HL-60/S4 treated with retinoic acid at 250 ng/mL for 4 days and 3 days (cell line): ENCODE data around the gene ACAP2.
"Not testable (repeated sequence)": the region's sequence is repeated elsewhere in the genome, so short reads cannot be mapped to it uniquely, and the experiment has no call there.

Source experiments
- in situ Hi-C: fragments of 300-500 bp; cut with MboI; formaldehyde crosslinking; loops from 2 replicates; pipeline ENCODE4 v1.7.0; 2022; ENCODE audit warnings: low sequenced_read_pairs

The ACAP2 gene

DNA sequence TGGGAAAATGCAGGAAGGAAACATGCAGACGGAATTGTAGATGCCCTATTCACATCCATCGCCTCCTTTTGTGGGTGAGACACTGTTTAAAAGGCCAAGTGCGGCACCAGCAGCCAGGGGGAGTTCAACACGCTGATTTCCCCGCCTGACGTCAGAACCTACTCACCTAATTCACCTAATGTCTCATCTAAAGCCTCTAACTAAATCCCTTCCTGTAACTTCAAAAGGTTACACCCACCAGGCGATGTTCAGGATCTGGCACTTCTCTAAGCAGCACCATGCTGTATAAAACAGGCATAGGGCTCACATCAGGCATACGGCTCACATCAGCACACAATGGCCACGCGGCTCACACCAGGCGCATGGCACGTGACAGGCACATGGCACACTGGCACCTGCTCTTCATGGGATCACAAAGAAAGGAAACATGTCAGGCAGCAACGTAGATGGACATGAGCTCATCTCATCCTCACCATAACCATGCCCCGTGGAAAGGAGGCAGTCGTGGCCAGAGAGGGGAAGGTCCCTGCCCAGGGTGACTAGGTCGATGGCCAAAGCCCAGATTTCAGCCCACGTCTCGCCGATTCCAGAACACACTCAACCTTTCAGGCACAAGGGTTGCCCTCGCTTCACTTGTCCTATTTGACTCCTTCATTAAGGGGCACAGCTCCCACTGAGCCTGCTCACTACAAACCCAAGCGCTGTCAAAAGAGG lies 193.6 kb downstream of the ACAP2 start:
- in situ Hi-C loops, result no loop called here

DNA sequence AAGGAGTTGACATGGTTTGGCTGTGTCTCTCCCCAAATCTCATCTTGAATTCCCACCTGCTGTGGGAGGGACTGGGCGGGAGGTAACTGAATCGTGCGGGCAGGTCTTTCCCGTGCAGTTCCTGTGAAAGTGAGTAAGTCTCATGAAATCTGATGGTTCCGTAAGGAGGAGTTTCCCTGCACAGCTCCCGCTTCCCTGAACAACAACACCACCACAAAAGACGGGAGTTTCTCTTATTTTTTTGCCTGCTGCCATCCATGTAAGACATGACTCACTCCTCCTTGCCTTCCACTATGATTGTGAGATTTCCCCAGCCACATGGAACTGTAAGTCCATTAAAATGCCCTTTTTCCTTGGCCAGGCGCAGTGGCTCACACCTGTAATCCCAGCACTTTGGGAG lies 194.5 kb downstream of the ACAP2 start:
- in situ Hi-C loops, result no loop called here

DNA sequence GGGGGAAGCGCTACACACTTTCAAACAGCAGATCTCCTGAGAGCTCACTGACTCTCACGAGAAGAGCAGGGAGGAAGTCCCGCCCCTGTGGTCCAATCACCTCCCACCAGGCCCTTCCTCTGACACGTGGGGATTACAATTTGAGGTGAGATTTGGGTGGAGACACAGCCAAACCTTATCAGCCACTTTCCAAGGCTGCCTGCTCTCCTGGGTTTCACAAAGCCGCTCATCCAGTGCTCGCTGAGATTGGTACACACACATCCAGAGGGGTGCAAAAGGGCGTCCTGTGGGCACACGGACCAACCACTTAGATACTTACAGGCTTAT lies 195.0 kb downstream of the ACAP2 start:
- in situ Hi-C loops, result no loop called here

DNA sequence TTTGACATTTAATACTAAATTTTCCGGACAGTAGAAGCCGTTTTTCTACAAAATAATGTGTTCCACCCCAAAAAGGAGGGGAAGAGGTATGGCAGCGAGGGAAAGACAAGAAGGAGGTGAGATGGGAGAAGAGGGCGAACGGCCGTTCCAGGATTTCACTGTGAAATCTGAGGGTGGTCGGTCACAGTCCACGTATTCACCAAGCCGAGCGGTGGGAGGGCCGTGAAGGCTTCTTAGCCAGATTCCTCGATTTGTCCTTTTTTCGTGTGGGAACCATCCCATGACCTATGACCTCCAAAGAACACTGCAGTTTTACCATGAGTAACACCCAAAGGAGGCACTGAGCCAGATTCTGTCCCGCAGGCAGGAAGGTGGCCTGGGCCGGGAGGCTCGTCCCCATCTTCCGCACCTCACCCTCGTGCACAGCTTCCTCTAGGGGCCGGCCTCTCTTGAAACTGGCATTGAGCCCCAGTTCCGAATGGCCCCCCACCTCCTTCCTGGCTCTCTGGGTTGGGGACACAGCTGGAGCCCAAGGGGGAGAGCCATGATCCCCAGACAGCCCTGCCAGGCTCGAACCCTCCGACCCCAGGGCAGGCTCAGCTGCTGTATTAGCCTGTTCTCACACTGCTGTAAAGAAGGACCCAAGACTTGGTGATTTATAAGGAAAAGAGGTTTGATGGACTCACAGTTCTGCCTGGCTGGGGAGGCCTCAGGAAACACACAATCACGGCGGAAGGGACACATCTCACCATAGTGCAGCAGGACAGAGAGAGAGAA lies 195.5 kb downstream of the ACAP2 start:
- in situ Hi-C loops, result no loop called here

DNA sequence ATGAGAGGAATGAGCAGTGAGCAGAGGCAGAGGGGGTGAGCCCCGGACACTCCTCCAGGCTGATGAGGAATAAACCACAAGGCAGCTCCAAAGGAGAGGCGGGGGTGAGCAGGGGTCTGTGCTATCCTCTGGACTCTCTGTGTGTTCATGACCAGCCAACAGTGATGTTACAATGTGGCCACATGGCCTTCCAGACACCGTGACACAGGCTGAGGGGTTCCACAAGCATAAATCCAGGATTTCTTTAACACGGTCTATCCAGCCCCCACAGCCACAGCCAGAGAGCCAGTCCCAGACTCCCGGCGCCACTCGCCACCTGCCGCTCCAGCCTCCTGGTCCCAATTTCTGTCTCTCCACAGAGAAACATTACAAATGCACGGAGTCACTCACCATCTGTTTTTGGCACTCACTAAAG lies 196.2 kb downstream of the ACAP2 start:
- in situ Hi-C loops, result no loop called here

DNA sequence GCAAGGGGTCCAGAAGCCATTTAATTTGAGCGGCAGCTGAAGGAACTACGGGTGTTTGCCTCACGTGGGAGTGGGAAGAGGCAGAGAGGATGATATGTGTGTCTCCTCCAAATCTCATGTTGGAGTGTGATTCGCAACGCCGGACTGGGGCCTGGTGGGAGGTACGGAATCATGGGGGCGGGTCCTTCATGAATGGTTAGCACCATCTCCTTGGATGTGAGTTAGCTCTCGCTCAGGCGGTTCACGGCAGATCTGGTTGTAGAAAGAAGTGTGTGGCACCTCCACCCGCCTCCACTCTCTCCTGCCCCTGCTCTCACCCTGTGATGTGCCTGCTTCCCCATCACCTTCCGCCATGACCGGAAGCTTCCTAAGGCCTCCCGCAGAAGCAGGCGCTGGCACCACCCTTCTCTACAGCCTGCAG lies 197.3 kb downstream of the ACAP2 start:
- in situ Hi-C loops, result no loop called here

DNA sequence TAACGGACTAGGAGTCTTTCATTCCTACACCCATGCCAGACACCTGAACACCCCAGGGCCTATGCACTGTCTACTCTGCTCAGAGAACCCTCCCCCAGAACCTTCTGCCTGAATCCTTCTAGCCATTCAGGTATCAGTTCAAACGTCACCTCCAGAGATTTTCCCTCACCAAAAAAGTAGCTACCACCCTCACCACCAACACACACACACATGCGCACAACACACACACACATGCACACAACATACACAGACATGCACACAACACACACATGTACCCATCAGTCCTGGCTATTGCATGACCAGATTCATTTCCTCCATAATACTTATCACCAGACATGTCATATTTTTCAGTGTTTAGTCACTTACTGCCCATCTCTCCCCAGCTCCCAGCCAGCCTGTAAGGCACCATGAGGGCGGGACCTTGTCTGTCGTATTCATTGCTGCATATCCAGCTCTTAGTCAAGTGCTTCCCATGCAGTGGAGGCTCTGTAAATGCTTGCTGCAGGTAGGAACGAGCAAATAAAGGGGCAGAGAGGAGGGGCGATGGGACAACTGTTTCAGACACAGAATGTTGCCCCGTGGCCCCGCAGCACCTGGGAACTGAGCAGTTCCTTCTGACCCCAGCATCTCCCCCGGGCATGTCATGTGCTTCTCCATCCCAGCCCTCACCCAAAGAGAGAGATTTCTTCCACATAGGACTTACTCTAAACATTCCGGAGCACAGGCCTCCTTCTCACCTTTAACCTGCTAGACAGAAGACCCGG lies 201.0 kb downstream of the ACAP2 start:
- in situ Hi-C loops, result no loop called here

DNA sequence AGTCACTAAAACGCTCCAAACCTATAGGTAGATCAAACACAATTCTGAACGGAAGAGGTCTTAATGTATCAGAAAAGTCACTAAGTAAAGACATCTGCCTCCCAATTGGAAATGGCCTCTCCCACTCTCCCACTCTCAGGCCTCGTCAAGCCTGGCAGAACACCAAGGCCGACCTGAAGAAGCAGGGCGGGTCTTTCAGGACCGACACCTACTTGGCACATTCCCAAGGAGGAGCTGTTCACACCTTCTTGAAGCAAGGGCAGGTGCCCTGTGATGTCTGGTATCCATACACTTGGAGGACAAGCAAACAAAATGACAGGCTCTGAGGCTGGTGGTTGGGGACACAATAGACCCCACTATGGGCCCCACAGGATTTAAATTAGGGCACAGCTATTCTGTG lies 201.9 kb downstream of the ACAP2 start:
- in situ Hi-C loops, result no loop called here

DNA sequence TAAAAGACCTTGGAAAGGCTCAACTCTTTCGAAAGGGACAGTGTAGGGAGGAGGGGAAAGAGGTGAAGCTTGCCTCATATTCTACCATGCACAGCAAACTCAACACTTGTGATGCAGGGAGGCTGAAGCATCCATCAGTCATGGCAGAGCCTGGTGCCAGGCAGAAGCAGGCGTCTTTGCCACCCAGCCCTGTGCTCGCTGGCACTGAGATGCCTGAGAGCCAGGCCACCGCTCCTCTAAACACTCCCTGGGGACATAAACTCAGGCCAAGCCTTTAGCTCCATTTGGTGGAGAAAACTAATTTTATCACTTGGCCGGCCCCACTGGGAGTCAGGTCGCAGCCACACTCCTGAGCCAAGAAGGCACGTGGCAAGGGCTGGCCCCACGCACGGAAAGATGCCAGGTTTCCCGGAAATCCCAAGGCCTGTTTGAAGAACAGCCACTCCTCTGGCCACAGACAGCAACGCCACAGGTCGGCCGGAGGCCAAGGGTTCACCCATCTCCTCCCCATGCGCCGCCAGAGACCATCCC lies 202.6 kb downstream of the ACAP2 start:
- in situ Hi-C loops, result no loop called here

DNA sequence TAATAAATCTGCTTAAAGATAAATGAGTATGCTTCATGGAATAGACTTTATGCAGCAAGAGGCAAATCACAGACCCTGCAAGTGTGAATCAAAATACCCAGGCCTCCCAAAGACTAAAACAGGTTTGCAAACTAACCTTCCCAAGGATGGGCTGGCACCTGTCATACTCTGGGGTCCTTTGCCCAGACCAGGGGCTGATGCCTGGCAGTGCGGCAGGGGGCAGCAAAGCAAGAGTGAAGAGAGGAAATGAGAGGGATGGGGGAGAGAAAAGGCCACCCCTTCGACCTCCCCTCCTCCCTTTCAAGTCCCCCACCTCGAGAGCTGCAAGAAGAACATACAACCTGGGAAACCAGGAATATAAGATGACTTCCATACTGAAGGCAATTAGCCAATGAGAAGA lies 203.7 kb downstream of the ACAP2 start:
- in situ Hi-C loops, result no loop called here

DNA sequence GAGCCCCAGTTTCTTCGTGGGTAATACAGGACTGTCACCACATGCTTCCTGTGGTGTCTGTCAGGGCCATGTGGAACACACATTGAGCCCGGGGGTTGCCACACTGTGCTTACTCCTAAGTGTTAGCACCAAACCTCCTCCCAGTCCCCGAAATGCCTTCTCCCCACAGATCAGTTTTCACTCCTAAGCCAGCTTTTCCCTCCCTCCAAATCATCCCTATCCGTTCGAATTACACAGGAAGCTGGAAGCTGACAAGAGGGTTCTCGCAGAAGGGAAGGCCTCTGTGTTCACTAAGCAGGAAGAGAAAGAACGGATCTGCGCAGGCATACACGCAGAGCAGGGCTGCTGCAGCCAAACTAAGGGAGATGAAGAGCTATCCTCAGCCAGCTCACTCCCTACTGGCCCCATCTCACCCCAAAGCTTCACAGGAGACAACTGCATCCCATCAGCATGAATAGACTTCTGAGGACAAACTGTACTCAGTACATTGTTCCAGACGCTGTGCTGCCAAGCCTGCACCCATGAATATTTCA lies 204.2 kb downstream of the ACAP2 start:
- in situ Hi-C loops, result no loop called here

DNA sequence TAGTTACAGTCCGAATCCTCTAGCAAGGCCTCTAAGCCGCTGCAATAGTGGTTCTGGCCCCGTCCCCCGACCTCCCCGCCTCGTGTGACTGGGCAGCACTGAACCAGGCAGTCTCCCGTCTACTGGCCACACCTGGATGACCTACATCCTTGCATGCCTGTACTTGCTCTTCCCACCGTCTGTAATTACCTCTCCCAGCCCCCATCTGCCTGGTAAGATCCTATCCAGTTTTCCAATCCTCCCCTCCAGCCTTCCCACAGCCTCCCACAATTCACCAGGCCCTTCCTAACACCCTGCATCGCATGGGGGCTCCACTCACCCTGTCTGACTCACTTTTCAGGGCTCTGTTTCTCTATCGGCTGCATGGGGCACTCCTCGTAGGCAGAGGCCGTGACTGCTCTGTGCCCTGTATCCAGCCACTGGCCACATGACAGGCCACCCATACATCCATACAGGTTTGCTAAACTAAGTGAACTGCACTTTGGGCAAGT lies 204.7 kb downstream of the ACAP2 start:
- in situ Hi-C loops, result no loop called here

DNA sequence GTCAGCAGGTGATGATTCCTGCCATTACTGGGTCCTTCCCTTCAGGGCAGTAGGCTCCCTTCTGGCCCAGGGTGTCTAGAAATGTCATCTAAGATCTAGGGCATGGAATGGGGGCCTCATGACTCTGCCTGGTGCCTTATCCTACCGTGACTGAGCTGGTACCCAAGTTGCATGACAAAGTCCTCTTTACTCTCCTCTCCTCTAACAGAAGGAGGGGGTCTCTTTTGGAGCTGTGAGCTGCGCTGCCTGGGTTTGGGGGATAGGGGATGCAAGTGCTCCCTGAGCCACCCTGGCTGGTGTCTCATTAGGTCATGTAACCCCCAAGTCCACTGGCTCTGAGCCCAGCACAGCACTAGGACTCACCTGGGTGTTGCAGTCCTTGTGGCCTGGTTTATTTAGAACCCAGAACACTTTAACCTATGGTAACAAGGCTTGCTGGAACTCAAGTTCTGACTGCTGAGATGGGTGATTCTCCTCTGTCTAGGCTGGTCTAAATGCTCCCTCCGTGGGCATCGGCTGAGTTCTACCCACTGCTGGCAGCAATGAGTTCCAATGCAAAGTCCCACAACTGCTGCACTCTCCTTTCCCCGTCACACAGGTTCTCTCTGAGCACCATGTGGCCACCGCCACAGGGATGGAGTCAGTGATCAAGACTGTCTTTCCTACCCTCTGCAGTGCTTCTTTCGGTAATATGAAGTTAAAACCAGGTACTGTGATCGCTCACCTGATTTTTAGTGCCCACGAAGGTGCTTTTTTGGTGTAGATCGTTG lies 205.8 kb downstream of the ACAP2 start:
- in situ Hi-C loops, result no loop called here

DNA sequence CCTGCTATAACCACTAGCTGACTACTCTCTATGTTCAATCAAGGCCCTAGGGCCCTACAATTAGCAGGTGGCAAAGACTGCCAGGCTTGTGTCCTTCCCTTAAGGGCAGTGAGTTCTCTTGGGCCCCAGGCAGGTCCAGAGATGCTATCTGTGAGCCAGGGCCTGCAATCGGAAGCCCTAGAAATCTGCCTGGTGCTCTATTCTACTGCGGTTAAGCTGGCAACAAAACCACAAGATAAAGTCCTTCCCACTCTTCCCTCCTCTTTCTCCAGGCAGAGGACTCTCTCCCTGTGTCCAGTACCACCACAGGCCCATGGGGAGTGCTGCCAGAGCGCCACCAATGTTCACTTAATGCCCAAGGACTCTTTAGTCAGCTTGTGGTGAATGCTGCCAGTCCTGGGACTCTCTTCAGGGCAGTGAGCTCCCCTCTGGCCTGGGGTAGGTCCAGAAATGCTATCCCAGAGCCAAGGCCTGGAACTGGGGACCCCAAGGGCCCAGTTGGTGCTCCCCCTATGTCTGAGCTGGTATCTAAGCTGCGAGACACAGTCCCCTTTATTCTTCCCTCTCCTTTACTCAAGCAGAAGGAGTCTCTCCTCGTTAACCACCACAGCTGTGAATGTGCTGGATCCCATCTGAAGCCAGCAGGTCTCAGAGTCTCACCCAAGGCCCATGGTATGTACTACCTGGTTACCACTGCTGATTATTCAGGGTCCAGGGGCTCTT lies 206.6 kb downstream of the ACAP2 start:
- in situ Hi-C loops, result no loop called here

DNA sequence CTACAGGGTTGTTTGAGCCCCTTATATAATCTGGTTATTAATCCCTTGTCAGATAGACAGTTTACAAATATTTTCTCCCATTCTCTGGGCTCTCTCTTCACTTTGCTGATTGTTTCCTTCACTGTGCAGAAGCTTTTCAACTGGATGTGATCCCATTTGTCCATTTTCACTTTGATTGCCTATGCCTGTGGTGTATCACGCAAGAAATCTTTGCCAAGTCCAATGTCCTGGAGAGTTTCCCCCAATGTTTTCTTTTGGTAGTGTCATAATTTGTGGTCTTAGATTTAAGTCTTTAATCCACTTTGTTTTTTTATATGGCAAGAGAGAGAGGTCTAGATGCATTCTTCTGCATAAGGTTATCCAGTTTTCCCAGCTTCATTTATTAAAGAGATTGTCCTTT lies 212.6 kb downstream of the ACAP2 start:
- in situ Hi-C loops, result no loop called here

DNA sequence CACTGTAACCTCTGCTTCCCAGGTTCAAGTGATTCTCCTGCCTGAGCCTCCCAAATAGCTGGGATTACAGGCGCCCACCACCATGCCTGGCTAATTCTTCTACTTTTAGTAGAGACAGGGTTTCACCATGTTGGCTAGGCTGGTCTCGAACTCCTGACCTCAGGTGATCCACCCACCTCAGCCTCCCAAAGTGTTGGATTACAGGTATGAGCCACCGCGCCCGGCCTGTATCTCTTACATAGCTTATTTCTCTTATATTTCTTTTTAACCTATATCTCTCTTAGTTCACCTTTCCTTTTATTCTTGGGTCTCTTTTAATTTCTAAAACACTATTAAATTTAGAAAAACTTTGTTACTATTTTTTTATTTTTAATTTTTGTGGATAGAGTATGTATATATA lies 213.9 kb downstream of the ACAP2 start:
- in situ Hi-C loops, result not testable (repeated sequence)

DNA sequence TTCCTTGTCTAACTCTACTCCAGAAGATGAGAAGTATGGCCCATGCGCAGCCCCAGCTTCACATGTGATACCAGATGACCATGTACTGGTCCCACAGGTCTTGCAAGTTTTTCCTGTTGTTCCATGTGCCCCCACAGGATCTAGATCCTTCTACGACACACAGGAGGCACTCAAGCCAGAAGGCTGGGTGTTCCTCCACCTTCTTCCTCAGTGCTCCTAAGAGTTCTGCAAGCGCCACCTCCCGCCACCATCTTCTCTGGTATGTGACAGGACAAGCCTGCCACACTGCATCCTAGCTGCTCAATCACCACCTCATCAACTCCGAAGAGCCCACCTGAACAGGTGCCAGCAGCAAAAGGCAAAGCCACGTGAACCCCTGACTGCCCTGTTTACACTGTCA lies 214.9 kb downstream of the ACAP2 start:
- in situ Hi-C loops, result no loop called here

DNA sequence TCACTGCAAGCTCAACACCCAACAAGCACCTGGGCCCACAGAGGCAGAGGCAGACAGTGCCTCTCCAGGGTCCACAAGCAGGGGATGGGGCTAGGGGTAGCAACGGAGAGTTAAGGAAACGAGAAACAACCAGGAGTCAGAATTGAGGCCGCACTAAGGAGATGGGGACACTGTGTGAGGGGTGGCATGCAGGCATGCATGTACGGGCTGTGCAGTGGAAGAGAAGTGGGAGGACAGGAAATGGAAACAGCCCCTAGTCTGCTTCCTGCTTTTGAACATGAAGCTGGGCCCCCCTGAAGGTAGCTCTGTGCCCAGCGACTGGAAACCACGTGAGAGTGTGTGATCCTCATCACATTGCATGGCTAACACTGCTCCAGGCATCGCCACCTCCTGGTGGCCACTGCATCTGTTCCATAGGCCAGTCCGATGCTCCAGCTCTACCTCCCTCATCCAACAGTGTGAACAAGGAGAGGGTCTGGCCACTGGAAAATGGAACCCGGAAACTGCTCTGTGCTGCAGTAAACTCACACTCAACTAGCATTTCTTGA lies 215.8 kb downstream of the ACAP2 start:
- in situ Hi-C loops, result no loop called here

DNA sequence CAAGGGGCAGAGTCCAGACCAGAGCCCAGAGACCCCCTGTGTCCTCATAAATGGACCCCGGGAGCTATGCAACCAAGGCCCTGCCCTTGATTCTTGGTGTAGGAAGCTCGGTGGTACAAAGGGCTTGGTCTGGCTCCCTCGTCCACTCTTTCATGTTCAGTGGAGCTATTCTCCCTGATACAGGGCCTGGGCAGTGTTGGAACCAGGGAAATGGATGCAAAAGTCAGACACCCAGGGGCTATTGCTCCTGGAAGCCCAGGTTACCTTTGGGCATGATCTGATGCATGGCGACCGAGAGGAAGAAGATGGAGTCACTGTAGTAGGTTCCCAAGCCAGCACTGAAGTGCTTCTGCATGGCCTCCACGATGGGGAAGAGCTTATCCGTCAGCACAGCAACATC lies 216.4 kb downstream of the ACAP2 start:
- in situ Hi-C loops, result no loop called here
